Body of pancreas (tissue), 4 donors: ENCODE results near the gene CAPN15. TPM values are rescaled to one million over a fixed set of nuclear protein-coding genes. Genes with fewer than 3 reads are reported as not detected.

Source experiments
- ATAC-seq: fragments of 150-250 bp; one replicate; pipeline ENCODE4 v1.9.1; 2016
- DNase-seq, 4 donors: peaks; one replicate each; pipeline ENCODE4 v3.0.0-alpha.2; 2019
- H3K27ac ChIP-seq, 4 donors: fragments of 200-600 bp; sonication (generic); 1 replicate in 3 of 4; 2 replicates in 1 of 4; pipeline versions ENCODE4 v1.5.1 to v1.6.1; 2016 to 2019; ENCODE audit warnings: mild to moderate bottlenecking in 1 of 4, mixed read lengths in 1 of 4, moderate library complexity in 1 of 4
- H3K27me3 ChIP-seq, 2 donors: fragments of 200-600 bp; sonication (generic); one replicate each; pipeline ENCODE4 v1.6.0; 2016; ENCODE audit warnings: mild to moderate bottlenecking in 1 of 2
- H3K36me3 ChIP-seq, 2 donors: fragments of 200-600 bp; sonication (generic); replicated peaks in 1 of 2; 2 replicates each; pipeline ENCODE4 v1.5.1; 2016; ENCODE audit warnings: low read depth in 2 of 2; ENCODE audit not compliant: insufficient read depth in 1 of 2
- H3K4me1 ChIP-seq: fragments of 200-600 bp; sonication (generic); one replicate; pipeline ENCODE4 v1.6.0; 2016
- H3K4me3 ChIP-seq, 2 donors: fragments of 200-600 bp; sonication (generic); 1 replicate in 1 of 2; 2 replicates in 1 of 2; pipeline ENCODE4 v1.5.1; 2016 to 2019
- H3K9me3 ChIP-seq, 3 donors: fragments of 200-600 bp; sonication (generic); 1 replicate in 2 of 3; 2 replicates in 1 of 3; pipeline ENCODE4 v1.5.1; 2016
- CTCF ChIP-seq, 7 experiments: fragments of 450-650 bp in 4 of 7; fragments of 200-600 bp in 3 of 7; sonication (generic) in 3 of 7; IDR thresholded peaks; one replicate each; pipeline ENCODE4 v1.5.1; 2016 to 2019; ENCODE audit warnings: antibody characterized with exemption in 7 of 7
- POLR2A ChIP-seq, 3 donors: fragments of 450-650 bp; IDR thresholded peaks; one replicate each; pipeline ENCODE4 v1.6.1; 2016; ENCODE audit warnings: antibody characterized with exemption in 3 of 3, mild to moderate bottlenecking in 2 of 3
- WGBS, 2 donors: methylation state at CpG; one replicate each; pipeline ENCODE4 v1.1.5; 2017; 5-methylcytosine and 5-hydroxymethylcytosine counted together
- intact Hi-C: fragments of 100-400 bp; cut with DNase I; formaldehyde crosslinking; loops from one replicate; pipeline ENCODE4 v1.15.1; 2023
- total RNA-seq, 2 donors: library from RNA; depleted of rRNA; stranded (reverse); fragments of >200 nt; gene quantifications; one replicate each; pipeline ENCODE4 v1.1.0, GENCODE V29; 2016

CAPN15 gene
- total RNA-seq, 2 donors from 2014 or later = 48.0 to 104 TPM

- Histone ChIP-seq H3K4me3 (no peak overlapping the region), H3K27ac (no peak overlapping the region), H3K9me3 (no peaks in the 10 kb centered on the region), H3K27me3 (no peaks in the 10 kb centered on the region), H3K4me1 (no peaks in the 10 kb centered on the region), H3K36me3 (peaks cover 0 to 5% of the 10 kb centered on the region in 2 donors)
- DNase-seq = no peak
- ATAC-seq = no peak
- TF ChIP-seq POLR2A (IDR thresholded peaks at IDR 0.05) = no peak
- no peak for TF ChIP-seq CTCF (IDR thresholded peaks at IDR 0.05)
- WGBS, 2 donors = 89 to 92% methylated on average over 6 of the region's 6 CpGs
- intact Hi-C loops = no loop called here
Observed at GRCh38 chr16:512802-513201, 14.7 kb upstream of the CAPN15 start.

DNA sequence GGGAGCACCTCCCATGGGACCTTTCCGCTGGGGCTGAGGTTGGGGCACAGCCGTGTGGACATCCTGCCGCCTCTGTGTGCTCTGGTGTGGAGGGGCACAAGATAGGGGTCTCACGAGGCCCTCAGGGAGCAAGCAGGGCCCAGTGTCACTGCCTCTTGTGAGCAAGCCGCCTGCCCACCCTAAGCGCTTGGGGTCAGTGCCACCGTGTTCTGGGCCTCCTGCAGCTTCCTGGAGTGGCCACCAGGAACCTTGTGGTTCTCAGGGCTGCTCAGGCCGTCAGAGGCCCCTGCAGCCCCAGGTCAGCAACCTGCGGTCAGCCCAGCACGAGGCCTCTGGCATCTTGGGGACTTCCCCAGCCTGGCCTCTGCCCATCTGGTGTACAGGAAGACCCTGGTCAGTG is 13.6 kb upstream of the CAPN15 start:
- 83 to 87% methylated on average over 5 to 8 of the region's 10 CpGs for WGBS, 2 donors
- H3K36me3 ChIP-seq = peaks cover 0 to 6% of the 10 kb centered on the region in 2 donors
- H3K27me3 ChIP-seq = no peaks in the 10 kb centered on the region
- no peaks in the 10 kb centered on the region for H3K4me1 ChIP-seq
- DNase-seq = no peak
- TF ChIP-seq POLR2A (IDR thresholded peaks at IDR 0.05) (no peak), CTCF (IDR thresholded peaks at IDR 0.05) (no peak)
- H3K9me3 ChIP-seq = no peaks in the 10 kb centered on the region
- intact Hi-C loops = no loop called here
- H3K27ac ChIP-seq = no peak overlapping the region
- no peak overlapping the region for H3K4me3 ChIP-seq
- no peak for ATAC-seq

DNA sequence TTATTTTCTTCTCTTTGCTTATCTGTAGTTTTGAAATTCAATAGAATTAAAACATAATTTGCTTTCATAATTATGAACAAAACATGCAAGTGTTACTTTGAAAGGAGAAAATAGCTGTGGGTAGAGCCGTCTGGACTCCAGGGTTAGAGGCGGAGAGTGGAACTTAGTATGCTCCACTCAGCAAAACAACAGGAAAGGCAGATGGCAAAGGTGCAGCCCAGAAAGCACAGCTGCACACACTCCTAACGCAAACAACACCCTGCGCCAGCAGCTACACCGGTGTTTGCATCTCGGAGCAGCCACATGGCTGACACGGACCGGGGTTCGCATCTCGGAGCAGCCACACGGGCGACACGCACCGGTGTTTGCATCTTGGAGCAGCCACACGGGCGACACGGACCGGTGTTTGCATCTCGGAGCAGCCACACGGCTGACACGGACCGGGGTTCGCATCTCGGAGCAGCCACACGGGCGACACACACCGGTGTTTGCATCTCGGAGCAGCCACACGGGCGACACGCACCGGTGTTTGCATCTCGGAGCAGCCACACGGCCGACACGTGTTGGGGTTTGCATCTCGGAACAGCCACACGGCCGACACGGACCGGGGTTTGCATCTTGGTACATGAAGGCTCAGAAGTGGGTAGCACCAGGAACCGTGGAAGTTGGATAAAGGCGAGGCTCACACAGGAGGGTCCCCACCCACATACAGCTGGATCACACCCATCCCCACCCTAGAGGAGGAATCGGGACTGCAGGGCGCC is 12.2 kb upstream of the CAPN15 start:
- DNase-seq (peak in 1 of 4 donors; percentile 27), ATAC-seq (no peak)
- no peaks in the 10 kb centered on the region for H3K9me3 ChIP-seq
- no peaks in the 10 kb centered on the region for H3K4me1 ChIP-seq
- WGBS, 2 donors = 93 to 95% methylated on average over 36 to 42 of the region's 45 CpGs
- no peak overlapping the region for H3K4me3 ChIP-seq
- intact Hi-C loops = no loop called here
- no peaks in the 10 kb centered on the region for H3K27me3 ChIP-seq
- TF ChIP-seq POLR2A (IDR thresholded peaks at IDR 0.05) (no peak), CTCF (IDR thresholded peaks at IDR 0.05) (no peak)
- H3K36me3 ChIP-seq = peaks cover 0 to 10% of the 10 kb centered on the region in 2 donors
- H3K27ac ChIP-seq = no peak overlapping the region

DNA sequence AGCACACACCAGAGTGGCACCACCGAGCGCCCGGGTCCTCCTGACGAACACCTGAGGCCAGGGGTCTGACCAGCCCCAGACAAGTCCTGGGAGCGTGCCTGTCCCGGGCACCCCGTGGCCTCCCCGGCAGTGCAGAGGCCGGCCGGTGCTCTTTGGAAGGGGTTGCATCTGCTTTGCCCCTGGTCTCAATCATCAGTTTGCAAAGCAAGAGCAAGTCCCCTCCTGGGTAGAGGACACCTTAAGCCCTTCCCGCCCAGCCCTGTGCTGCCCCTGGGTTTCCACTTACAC is 11.6 kb upstream of the CAPN15 start:
- Histone ChIP-seq H3K27ac (no peak overlapping the region), H3K36me3 (peaks cover 0 to 13% of the 10 kb centered on the region in 2 donors), H3K4me1 (no peaks in the 10 kb centered on the region), H3K9me3 (no peaks in the 10 kb centered on the region), H3K27me3 (no peaks in the 10 kb centered on the region), H3K4me3 (no peak overlapping the region)
- intact Hi-C loops = no loop called here
- ATAC-seq = no peak
- no peak for DNase-seq
- 98 to 100% methylated on average over 1 to 11 of the region's 11 CpGs for WGBS, 2 donors
- TF ChIP-seq POLR2A (IDR thresholded peaks at IDR 0.05) = no peak
- TF ChIP-seq CTCF (IDR thresholded peaks at IDR 0.05) = no peak

- TF ChIP-seq CTCF (IDR thresholded peaks at IDR 0.05) = no peak
- no peak for TF ChIP-seq POLR2A (IDR thresholded peaks at IDR 0.05)
- no peaks in the 10 kb centered on the region for H3K27me3 ChIP-seq
- no peaks in the 10 kb centered on the region for H3K9me3 ChIP-seq
- no peak for ATAC-seq
- H3K36me3 ChIP-seq = peaks cover 0 to 13% of the 10 kb centered on the region in 2 donors
- intact Hi-C loops = no loop called here
- 92 to 95% methylated on average over 8 of the region's 8 CpGs for WGBS, 2 donors
- DNase-seq = no peak
- H3K4me1 ChIP-seq = no peaks in the 10 kb centered on the region
- H3K4me3 ChIP-seq = no peak overlapping the region
- no peak overlapping the region for H3K27ac ChIP-seq
Observed at GRCh38 chr16:516301-516700, 11.2 kb upstream of the CAPN15 start.
